ENCODE measurements around the gene NOS3. TPM values are rescaled to one million over a fixed set of nuclear protein-coding genes. Genes with fewer than 3 reads are reported as not detected.

Gene NOS3
- total and polyA plus RNA-seq, 9 of the 15 experiments (the other 6 are each of a cell fraction or from before 2014, with no cell fraction given): 1.1 to 121 (median 23.6) TPM

DNA sequence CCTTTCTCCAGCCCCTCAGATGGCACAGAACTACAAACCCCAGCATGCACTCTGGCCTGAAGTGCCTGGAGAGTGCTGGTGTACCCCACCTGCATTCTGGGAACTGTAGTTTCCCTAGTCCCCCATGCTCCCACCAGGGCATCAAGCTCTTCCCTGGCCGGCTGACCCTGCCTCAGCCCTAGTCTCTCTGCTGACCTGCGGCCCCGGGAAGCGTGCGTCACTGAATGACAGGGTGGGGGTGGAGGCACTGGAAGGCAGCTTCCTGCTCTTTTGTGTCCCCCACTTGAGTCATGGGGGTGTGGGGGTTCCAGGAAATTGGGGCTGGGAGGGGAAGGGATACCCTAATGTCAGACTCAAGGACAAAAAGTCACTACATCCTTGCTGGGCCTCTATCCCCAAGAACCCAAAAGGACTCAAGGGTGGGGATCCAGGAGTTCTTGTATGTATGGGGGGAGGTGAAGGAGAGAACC, 2.1 kb downstream of the NOS3 start (continued):
- TF ChIP-seq CBX2 (IDR thresholded peaks at IDR 0.05; ENCODE audit: insufficient read depth, low read length, poor library complexity, severe bottlenecking) (no peak), POU5F1 (IDR thresholded peaks at IDR 0.05; ENCODE audit: borderline replicate concordance, low read depth, low read length, partially characterized antibody) (peak; percentile 75), GTF2F1 (IDR thresholded peaks at IDR 0.05; ENCODE audit: low read depth, low read length) (no peak), SNRNP70 (optimal IDR thresholded peaks at IDR 0.05; ENCODE audit: low read depth, low read length) (no peak), ZNF644 (tag; IDR thresholded peaks at IDR 0.05; ENCODE audit: low read depth) (peak; percentile 91), ZC3H4 (CRISPR knock-in tag; IDR thresholded peaks at IDR 0.05; ENCODE audit: borderline replicate concordance) (no peak), RAD51 (IDR thresholded peaks at IDR 0.05; ENCODE audit: borderline replicate concordance, low read depth) (no peak), E2F6 (IDR thresholded peaks at IDR 0.05; ENCODE audit: borderline replicate concordance in 1 of 2, extremely low read depth in 1 of 2, insufficient read depth in 1 of 2, insufficient read length in 1 of 2, low read depth in 1 of 2, low read length in 1 of 2, poor library complexity in 1 of 2, severe bottlenecking in 1 of 2) (no peak), JUND (IDR thresholded peaks at IDR 0.05; ENCODE audit: borderline replicate concordance, low read depth, low read length) (peak; percentile 64; the same call in 1 of the 2 replicates), JUND (tag; IDR thresholded peaks at IDR 0.05; ENCODE audit: borderline replicate concordance, low read depth, low read length) (no peak; the same call in 2 of the 3 replicates), DMBX1 (CRISPR knock-in tag; IDR thresholded peaks at IDR 0.05; ENCODE audit: borderline replicate concordance) (no peak), ESRRB (CRISPR knock-in tag; IDR thresholded peaks at IDR 0.05; ENCODE audit: borderline replicate concordance) (no peak), RFX1 (IDR thresholded peaks at IDR 0.05) (no peak), ZNF696 (CRISPR knock-in tag; conservative IDR thresholded peaks at IDR 0.05) (no peak), CGGBP1 (CRISPR knock-in tag; IDR thresholded peaks at IDR 0.05) (no peak)
- TF ChIP-seq, protein P1, sequence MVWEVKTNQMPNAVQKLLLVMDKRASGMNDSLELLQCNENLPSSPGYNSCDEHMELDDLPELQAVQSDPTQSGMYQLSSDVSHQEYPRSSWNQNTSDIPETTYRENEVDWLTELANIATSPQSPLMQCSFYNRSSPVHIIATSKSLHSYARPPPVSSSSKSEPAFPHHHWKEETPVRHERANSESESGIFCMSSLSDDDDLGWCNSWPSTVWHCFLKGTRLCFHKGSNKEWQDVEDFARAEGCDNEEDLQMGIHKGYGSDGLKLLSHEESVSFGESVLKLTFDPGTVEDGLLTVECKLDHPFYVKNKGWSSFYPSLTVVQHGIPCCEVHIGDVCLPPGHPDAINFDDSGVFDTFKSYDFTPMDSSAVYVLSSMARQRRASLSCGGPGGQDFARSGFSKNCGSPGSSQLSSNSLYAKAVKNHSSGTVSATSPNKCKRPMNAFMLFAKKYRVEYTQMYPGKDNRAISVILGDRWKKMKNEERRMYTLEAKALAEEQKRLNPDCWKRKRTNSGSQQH (CRISPR knock-in tag; IDR thresholded peaks at IDR 0.05): no peak
- TF ChIP-seq, protein P2, sequence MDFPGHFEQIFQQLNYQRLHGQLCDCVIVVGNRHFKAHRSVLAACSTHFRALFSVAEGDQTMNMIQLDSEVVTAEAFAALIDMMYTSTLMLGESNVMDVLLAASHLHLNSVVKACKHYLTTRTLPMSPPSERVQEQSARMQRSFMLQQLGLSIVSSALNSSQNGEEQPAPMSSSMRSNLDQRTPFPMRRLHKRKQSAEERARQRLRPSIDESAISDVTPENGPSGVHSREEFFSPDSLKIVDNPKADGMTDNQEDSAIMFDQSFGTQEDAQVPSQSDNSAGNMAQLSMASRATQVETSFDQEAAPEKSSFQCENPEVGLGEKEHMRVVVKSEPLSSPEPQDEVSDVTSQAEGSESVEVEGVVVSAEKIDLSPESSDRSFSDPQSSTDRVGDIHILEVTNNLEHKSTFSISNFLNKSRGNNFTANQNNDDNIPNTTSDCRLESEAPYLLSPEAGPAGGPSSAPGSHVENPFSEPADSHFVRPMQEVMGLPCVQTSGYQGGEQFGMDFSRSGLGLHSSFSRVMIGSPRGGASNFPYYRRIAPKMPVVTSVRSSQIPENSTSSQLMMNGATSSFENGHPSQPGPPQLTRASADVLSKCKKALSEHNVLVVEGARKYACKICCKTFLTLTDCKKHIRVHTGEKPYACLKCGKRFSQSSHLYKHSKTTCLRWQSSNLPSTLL (IDR thresholded peaks at IDR 0.05): no peak
- TF ChIP-seq, protein P3, sequence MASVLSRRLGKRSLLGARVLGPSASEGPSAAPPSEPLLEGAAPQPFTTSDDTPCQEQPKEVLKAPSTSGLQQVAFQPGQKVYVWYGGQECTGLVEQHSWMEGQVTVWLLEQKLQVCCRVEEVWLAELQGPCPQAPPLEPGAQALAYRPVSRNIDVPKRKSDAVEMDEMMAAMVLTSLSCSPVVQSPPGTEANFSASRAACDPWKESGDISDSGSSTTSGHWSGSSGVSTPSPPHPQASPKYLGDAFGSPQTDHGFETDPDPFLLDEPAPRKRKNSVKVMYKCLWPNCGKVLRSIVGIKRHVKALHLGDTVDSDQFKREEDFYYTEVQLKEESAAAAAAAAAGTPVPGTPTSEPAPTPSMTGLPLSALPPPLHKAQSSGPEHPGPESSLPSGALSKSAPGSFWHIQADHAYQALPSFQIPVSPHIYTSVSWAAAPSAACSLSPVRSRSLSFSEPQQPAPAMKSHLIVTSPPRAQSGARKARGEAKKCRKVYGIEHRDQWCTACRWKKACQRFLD (CRISPR knock-in tag; IDR thresholded peaks at IDR 0.05): peak; percentile 95
- TF ChIP-seq, protein P4, sequence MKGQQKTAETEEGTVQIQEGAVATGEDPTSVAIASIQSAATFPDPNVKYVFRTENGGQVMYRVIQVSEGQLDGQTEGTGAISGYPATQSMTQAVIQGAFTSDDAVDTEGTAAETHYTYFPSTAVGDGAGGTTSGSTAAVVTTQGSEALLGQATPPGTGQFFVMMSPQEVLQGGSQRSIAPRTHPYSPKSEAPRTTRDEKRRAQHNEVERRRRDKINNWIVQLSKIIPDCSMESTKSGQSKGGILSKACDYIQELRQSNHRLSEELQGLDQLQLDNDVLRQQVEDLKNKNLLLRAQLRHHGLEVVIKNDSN (CRISPR knock-in tag; IDR thresholded peaks at IDR 0.05): peak; percentile 44; the same call in 1 of the 2 replicates

Measured in K562 (cell line).